Memory B cell (primary cell): ENCODE measurements around the gene PHC2.

Experiments used
- ATAC-seq: fragments of 150-1000 bp; cut with Tn5 transposase; 2 replicates; pipeline ENCODE4 v1.10.0; 2021; ENCODE audit warnings: low read depth, mild to moderate bottlenecking, moderate library complexity
- DNase-seq, 2 donors: peaks; one replicate each; pipeline ENCODE4 v3.0.0; 2022; ENCODE audit warnings: low spot score in 2 of 2
- H3K27ac Mint-ChIP-seq: one replicate; pipeline ENCODE4 v1.8.0; 2022; ENCODE audit warnings: mild to moderate bottlenecking, moderate library complexity, mixed read lengths
- H3K27me3 Mint-ChIP-seq: one replicate; pipeline ENCODE4 v1.8.0; 2022; ENCODE audit warnings: mixed read lengths
- H3K36me3 Mint-ChIP-seq: one replicate; pipeline ENCODE4 v1.8.0; 2022; ENCODE audit warnings: mild to moderate bottlenecking, mixed read lengths
- H3K4me1 Mint-ChIP-seq: one replicate; pipeline ENCODE4 v1.8.0; 2022; ENCODE audit warnings: mixed read lengths
- H3K4me3 Mint-ChIP-seq: one replicate; pipeline ENCODE4 v1.8.0; 2022; ENCODE audit warnings: mild to moderate bottlenecking, moderate library complexity, mixed read lengths
- H3K9me3 Mint-ChIP-seq: one replicate; pipeline ENCODE4 v1.8.0; 2022; ENCODE audit warnings: mixed read lengths

PHC2 gene

DNA sequence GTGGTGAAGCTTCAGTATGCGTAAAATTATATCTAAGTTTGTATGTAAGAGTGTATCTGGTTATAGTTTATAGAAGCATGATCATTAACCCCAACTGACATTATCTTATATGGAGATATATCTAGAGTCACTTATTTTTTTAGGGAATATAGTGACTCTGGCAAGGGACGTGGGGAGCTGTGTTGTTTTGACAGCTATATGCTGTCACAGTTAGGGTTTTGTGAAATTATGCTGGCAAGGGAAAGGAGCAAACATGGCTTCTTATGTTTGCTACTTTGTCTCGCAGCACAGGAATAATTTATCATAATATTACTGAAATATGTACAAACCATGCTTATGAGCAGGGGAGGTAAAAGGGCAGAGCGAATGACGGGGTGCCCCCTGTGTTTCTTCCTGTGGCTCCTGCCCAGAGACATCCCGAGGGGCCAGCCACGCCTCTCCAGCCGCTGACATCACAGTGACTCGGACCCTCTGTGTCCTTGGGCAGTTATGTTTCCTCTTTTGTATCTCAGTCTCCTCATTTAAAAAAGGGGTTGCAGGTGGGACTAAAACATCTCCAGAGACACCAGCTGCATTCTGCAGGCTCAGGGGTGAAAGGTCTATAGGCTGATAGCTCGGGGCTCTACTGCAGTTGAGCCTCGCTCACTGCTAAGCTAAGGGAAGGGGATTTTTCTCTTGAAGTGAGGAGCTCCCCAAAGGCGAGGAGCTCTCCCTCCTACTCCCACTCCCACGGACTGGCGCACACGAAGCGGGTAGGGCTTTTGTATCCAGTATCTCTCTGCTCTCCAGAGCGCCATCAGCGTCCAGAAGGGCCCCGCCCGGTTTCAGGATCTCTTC is 124.9 kb downstream of the PHC2 start:
- DNase-seq (no peak), ATAC-seq (no peak)
- Mint-ChIP-seq H3K36me3 (peaks cover 2% of the 10 kb centered on the region), H3K27ac (no peak overlapping the region), H3K9me3 (no peaks in the 10 kb centered on the region), H3K4me1 (peaks cover 3% of the 10 kb centered on the region), H3K27me3 (peaks cover 3% of the 10 kb centered on the region), H3K4me3 (no peak overlapping the region)

- DNase-seq, result no peak
- Mint-ChIP-seq H3K27me3 (peaks cover 3% of the 10 kb centered on the region), H3K4me1 (peaks cover 3% of the 10 kb centered on the region), H3K36me3 (peaks cover 2% of the 10 kb centered on the region), H3K9me3 (no peaks in the 10 kb centered on the region), H3K27ac (no peak overlapping the region), H3K4me3 (no peak overlapping the region)
- no peak for ATAC-seq
These were observed 125.9 kb downstream of the PHC2 start for GRCh38 chr1:33305016-33305415.

DNA sequence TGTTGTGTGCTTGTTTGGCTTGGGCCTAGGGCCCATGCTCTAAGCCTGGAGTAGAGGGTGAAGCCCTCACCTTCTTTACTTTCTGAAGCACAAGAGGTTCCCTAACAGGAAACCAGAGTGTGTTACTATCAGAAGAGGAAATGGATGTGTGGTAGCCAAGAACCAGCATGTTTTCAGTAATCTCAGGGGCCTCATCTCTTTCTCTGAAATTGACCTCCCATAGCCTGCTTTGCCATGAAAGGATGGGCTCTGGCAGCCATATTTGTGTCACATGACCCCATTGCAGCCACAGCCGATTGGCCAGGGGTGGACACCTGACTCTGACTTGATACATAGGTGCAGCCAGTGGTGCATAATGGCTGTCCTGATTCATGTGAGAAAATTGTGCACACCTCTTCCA is 128.6 kb downstream of the PHC2 start:
- Mint-ChIP-seq H3K9me3 (no peaks in the 10 kb centered on the region), H3K36me3 (peaks cover 6% of the 10 kb centered on the region), H3K27ac (no peak overlapping the region), H3K4me1 (peaks cover 8% of the 10 kb centered on the region), H3K4me3 (no peak overlapping the region), H3K27me3 (no peaks in the 10 kb centered on the region)
- DNase-seq, result no peak
- ATAC-seq, result no peak

DNA sequence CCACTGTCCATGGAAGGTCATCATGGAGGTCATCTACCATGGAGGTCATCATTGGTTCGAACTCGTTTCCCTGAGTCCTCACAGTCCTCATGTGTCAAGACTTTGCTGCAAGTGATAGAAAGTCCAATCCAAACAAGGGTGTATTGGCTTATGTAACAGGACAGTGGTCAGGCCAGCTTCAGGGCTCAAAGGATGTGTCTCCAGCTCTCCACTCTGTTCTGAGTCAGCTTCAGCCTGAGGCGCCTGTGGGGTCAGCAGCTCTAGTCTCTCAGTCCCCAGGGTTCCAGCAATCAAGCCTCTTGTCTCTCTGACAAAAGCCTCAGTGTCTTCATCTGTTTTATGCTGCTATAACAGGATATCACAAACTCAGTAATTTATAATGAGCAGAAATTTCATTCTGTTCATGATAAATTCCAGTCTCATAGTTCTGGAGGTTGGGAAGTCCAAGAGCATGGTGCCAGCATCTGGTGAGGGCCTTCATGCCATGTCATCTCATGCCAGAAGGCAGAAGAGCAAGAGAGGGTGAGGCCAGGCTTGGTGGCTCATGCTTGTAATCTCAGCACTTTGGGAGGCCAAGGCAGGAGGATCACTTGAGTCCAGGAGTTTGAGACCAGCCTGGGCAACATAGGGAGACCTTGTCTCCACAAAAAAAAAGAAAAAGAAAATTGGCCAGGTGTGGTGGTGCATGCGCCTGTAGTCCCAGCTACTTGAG is 129.5 kb downstream of the PHC2 start:
- H3K27me3 Mint-ChIP-seq, result no peaks in the 10 kb centered on the region
- no peak for ATAC-seq
- H3K9me3 Mint-ChIP-seq, result no peaks in the 10 kb centered on the region
- no peak for DNase-seq
- no peak overlapping the region for H3K27ac Mint-ChIP-seq
- H3K4me3 Mint-ChIP-seq, result no peak overlapping the region
- H3K36me3 Mint-ChIP-seq, result peaks cover 10% of the 10 kb centered on the region
- peaks cover 8% of the 10 kb centered on the region for H3K4me1 Mint-ChIP-seq

GRCh38 chr1:33300673-33301072 is 130.2 kb downstream of the PHC2 start:
- Mint-ChIP-seq H3K27ac (no peak overlapping the region), H3K4me1 (peaks cover 5% of the 10 kb centered on the region), H3K36me3 (peaks cover 12% of the 10 kb centered on the region), H3K27me3 (no peaks in the 10 kb centered on the region), H3K9me3 (no peaks in the 10 kb centered on the region), H3K4me3 (no peak overlapping the region)
- ATAC-seq (no peak), DNase-seq (no peak)

DNA sequence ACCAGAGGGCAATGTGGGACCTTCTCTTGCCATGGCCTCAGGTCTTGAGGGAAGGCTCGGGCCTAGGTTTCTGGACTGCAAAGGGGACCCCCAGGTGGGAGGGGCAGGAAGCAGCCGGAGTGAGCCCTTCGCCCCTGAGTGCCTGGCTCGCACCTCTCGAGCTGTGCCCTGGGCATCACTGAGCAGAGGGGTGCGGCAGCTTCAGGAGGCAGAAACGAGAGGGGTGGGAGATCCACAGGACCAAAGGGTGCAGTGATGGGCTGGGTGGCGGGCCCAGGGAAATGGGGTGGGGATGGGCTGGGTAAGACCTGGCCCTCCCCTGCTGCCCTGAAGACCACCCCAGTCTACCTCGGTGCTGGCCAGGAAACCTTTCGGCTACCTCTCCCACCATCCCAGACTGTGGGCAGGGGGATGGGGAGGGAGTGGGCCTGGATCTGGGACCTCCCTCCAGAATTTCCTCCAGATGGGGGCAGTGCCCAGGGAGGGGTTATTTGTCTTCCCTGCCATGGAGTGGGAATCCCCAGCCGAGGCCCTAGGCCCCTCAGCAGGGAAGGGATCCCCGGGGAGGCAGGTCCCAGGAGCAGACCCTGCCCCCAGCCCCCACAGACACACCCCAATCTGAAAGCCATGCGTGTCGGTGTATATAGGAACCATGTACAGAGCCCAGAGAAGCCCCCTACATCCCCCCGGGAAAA is 131.3 kb downstream of the PHC2 start:
- no peaks in the 10 kb centered on the region for H3K27me3 Mint-ChIP-seq
- DNase-seq (no peak), ATAC-seq (no peak)
- no peaks in the 10 kb centered on the region for H3K9me3 Mint-ChIP-seq
- H3K27ac Mint-ChIP-seq, result no peak overlapping the region
- no peak overlapping the region for H3K4me3 Mint-ChIP-seq
- H3K36me3 Mint-ChIP-seq, result peaks cover 16% of the 10 kb centered on the region
- H3K4me1 Mint-ChIP-seq, result peaks cover 5% of the 10 kb centered on the region

GRCh38 chr1:33298623-33299277 is 132.1 kb downstream of the PHC2 start:
- peak; percentile 48 for ATAC-seq
- H3K9me3 Mint-ChIP-seq, result no peaks in the 10 kb centered on the region
- H3K27me3 Mint-ChIP-seq, result no peaks in the 10 kb centered on the region
- no peak overlapping the region for H3K4me3 Mint-ChIP-seq
- peak; percentile 37 to 45 for DNase-seq
- no peak overlapping the region for H3K27ac Mint-ChIP-seq
- peaks cover 5% of the 10 kb centered on the region for H3K4me1 Mint-ChIP-seq
- peaks cover 17% of the 10 kb centered on the region for H3K36me3 Mint-ChIP-seq

DNA sequence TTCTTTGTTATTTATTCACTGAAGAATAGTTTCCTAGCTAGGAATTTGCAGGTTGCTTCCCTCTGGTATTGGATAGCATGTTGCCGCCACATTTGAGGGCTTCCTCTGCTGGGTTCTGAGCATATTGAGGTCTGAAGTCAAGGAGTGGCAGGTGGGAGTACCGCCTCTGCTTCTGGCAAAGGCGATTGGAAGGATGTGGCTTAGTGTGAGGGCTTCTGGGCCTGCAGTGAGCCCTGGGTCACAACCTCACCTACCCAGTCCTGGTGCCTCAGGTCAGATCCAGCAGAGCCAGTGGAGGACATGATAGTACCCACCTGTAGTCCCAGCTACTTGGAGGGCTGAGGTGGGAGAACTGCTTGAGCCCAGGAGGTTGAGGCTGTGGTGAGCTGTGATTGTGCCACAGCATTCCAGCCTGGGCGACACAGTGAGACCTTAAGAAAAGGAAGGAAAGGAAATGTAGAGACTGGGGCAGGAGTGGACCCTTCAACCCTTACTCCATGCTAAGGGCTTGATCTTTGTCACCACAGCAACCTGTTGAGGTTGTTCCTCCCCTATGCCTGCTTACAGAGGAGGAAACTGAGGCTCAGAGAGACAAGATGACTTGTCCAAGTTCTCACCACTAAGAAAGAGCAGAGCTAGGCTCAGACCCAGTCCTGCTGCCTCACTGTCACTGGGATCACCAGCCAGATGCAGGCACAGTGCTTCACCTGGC is 132.8 kb downstream of the PHC2 start:
- no peak for DNase-seq
- Mint-ChIP-seq H3K4me3 (no peak overlapping the region), H3K36me3 (peaks cover 17% of the 10 kb centered on the region)

DNA sequence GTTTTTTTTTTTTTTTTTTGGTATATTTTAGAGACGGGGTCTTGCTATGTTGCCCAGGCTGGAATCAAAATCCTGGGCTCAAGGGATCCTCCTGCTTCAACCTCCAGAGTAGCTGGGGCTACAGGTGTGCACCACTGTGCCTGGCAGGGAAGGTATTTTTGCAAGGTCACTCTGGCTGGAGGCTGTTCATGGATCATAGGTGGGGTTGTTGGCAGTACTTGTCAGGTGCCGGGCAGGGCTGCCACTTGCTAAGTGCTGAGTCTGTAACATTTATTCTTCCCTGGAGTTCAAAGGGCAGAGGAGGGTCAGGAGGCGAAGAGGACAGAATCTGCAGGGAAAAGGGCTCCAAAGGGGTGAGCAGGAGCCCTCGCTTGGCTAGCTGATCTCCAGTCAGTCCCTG is 134.1 kb downstream of the PHC2 start:
- Mint-ChIP-seq H3K27ac (no peak overlapping the region), H3K4me3 (no peak overlapping the region), H3K9me3 (no peaks in the 10 kb centered on the region), H3K27me3 (no peaks in the 10 kb centered on the region), H3K4me1 (peaks cover 8% of the 10 kb centered on the region), H3K36me3 (peaks cover 16% of the 10 kb centered on the region)
- DNase-seq (no peak), ATAC-seq (no peak)

More for the DNA sequence above, 132.8 kb downstream of the PHC2 start:
- no peaks in the 10 kb centered on the region for H3K27me3 Mint-ChIP-seq
- H3K27ac Mint-ChIP-seq, result no peak overlapping the region
- no peak for ATAC-seq
- H3K4me1 Mint-ChIP-seq, result peaks cover 7% of the 10 kb centered on the region
- no peaks in the 10 kb centered on the region for H3K9me3 Mint-ChIP-seq

DNA sequence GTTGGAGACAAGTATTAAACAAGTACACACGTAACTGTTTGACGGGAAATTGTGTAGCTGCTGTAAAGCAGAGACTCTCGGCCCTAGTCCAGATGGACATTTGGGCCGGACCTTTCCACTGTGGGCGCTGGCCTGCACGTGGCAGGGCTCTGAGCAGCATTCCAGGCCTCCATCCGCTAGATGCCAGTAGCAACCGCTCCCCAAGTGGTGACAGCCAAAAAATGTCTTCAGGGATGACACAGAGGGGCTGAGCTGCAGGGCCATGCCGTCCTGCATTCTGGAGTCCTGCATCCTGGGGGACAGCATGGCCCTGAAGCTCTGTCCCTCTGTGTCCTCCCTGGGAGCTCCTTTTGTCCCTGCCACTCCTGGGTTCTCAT is 134.8 kb downstream of the PHC2 start:
- Mint-ChIP-seq H3K4me1 (peaks cover 8% of the 10 kb centered on the region), H3K36me3 (peaks cover 16% of the 10 kb centered on the region), H3K9me3 (no peaks in the 10 kb centered on the region), H3K27me3 (no peaks in the 10 kb centered on the region), H3K27ac (no peak overlapping the region), H3K4me3 (no peak overlapping the region)
- DNase-seq, result no peak
- no peak for ATAC-seq

- no peaks in the 10 kb centered on the region for H3K9me3 Mint-ChIP-seq
- DNase-seq (peak; percentile 88 to 93), ATAC-seq (peak; percentile 94)
- H3K4me1 Mint-ChIP-seq, result peaks cover 8% of the 10 kb centered on the region
- H3K4me3 Mint-ChIP-seq, result no peak overlapping the region
- no peaks in the 10 kb centered on the region for H3K27me3 Mint-ChIP-seq
- H3K27ac Mint-ChIP-seq, result no peak overlapping the region
- H3K36me3 Mint-ChIP-seq, result peaks cover 17% of the 10 kb centered on the region
These were observed 135.3 kb downstream of the PHC2 start for GRCh38 chr1:33295450-33296081.

- Mint-ChIP-seq H3K9me3 (no peaks in the 10 kb centered on the region), H3K27me3 (no peaks in the 10 kb centered on the region), H3K4me3 (no peak overlapping the region), H3K4me1 (peaks cover 8% of the 10 kb centered on the region), H3K36me3 (peaks cover 19% of the 10 kb centered on the region), H3K27ac (no peak overlapping the region)
- ATAC-seq, result no peak
- DNase-seq, result no peak
These were observed 135.9 kb downstream of the PHC2 start for GRCh38 chr1:33295023-33295422.
